ENCODE measurements around the gene MYO16. TPM values are rescaled to one million over a fixed set of nuclear protein-coding genes. Genes with fewer than 3 reads are reported as not detected.
A peak's percentile ranks its signal among the peaks of the same experiment; 100 is the strongest.

MYO16 gene
- total RNA-seq, 1 donor from 2014 or later = not detected

- DNase-seq (ENCODE audit: low read depth in 2 of 2) = no peak
These were observed 602.5 kb downstream of the MYO16 start for GRCh38 chr13:109231888-109232287.

DNA sequence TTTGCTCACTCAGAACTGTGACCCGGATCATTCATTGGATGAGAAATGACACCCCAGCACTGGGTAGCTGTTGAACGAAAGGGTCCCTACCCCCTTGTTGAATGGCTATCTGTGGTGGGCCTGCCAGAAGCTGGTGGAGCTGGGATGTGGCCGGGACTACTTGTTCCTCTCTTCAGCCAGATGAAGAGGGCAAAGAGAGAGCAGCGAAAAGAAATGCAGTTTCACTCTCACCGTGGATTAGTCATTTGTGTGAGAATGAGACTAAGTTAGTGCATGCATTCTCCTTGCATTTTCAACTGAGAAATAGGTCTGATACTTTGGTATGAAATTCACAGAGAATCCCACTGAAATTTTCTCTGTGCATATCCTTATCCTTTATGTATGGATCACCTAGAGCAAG lies 603.9 kb downstream of the MYO16 start:
- DNase-seq (ENCODE audit: low read depth in 2 of 2) = no peak

GRCh38 chr13:109235901-109236300 lies 606.5 kb downstream of the MYO16 start:
- no peak for DNase-seq (ENCODE audit: low read depth in 2 of 2)

DNA sequence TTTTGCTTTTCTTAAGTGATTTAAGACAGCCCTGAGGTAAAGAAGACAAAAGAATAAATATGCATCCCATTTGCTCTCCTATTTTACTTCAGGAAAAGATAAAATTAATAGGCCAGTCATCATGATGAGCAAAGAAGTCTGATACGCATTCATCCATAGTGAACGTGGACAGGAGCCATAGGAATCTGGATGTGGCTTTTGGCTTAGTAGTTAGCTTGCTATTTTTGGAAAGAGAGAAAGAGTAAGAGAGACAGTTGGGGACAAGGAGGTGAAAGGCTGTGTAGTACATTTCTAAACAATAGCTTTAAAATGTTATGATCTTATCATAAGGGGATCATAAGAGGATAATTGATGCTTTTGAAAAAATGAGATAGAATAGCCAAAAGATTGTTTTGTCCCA lies 611.7 kb downstream of the MYO16 start:
- DNase-seq (ENCODE audit: low read depth in 2 of 2) = no peak

DNA sequence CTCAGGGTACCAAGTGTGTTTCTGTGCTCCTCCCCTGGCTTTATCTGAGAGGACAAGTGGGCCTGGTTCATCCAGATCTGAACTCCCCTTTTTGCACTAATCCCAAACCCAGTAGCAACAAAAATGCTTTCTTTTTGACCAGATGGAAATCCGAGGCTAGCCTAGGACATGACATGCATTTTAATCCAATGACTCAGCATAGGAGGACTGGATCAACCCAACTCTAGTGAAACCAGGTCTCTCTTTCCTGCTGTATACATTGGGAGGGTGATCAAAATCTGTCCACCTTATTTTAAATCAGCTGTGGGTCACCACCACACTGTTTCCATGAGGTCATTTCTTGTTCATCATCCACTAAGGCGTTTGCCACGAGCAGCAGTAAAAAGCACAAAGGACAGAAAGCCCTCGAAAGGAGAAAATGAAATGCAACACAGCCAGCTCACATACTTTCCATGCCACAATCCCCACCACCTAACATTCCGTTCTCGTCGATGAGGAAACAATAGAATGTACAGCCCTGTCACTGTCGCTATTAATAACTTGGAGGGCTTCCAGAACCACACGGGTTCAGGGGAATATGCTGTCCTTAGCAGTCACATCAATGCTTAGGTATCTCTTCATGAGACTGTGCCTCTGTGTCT lies 614.0 kb downstream of the MYO16 start:
- DNase-seq (ENCODE audit: low read depth in 2 of 2) = peak; percentile 57 to 86

DNA sequence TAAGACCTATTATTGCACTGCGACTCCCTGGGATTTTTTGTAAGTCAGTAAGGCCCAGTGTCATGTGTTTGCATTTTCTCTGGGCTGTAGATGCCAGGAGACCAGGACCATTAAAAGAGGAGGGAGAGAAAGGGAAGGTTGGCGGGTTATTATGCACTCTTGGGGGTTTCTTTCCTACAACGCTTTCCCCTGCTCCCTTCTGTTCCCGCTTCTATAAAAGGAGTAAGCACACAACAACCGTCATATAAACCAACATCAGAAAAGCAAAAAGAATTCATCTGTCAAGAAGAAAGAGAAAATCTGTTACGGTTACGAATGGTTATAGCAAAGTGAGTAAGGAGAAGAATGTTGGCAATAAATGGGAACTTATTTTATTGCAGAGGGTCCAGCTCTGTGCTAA lies 615.2 kb downstream of the MYO16 start:
- no peak for DNase-seq (ENCODE audit: low read depth in 2 of 2)

DNA sequence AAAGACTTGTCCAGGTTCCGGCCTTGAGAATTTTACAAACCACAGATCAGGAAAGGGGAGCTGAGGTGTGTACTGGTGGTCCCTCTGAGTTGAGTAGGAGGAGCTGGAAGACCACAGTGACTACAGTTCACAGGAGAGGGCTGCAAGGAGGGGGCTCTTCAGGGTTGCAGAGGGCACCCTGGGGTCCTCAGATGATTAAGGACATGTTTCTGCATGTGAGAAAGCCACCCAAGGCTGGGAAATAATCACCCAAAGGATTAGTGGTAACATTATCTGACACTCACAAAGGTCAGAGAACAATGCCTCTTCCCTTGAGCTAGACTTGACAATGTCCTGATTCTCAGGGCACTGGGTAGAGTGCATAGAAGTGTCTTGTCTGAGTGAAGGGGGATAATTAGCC lies 616.6 kb downstream of the MYO16 start:
- DNase-seq (ENCODE audit: low read depth in 2 of 2) = peak in 1 of 2 donors; percentile 23

- DNase-seq (ENCODE audit: low read depth in 2 of 2) = no peak
These were observed 620.5 kb downstream of the MYO16 start for GRCh38 chr13:109249780-109250528.

DNA sequence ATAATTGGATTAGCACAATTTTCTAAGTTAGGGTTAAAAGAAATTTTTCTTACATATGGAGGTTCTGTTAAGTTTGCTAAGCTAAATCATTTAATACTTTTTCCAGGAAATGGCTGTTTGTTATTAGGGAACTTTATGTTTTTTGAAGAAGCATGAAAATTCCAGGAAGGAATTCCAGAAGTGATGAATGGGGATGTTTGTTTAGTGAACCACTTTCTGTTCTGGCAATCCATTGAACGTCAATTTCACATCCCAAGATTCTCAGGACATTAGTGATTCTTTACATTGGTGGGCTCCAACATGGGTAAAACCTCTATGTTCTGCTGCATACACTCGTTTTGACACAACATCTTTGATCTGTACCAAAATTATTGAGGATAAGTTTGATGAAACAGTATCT lies 622.5 kb downstream of the MYO16 start:
- no peak for DNase-seq (ENCODE audit: low read depth in 2 of 2)

GRCh38 chr13:109253316-109253715 lies 623.9 kb downstream of the MYO16 start:
- no peak for DNase-seq (ENCODE audit: low read depth in 2 of 2)

DNA sequence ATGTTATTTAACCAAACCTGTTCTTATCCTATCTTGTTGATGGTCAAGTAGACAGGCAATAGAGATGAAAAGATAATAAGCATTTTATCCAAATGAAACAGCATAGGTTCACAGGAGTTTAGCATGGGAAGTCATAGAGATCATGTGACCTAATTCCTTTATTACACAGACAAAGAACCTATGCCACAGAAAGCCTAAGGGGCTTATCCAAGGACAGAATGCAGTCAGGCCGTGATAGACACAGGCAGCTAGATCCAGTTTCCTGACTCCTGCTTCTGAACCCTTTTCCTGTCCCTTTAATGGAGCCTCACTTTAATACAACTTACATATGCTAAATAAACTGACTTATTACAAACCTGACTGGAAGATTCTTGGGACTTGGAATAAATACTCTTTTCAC lies 624.9 kb downstream of the MYO16 start:
- no peak for DNase-seq (ENCODE audit: low read depth in 2 of 2)

GRCh38 chr13:109255141-109255856 lies 625.9 kb downstream of the MYO16 start:
- DNase-seq (ENCODE audit: low read depth in 2 of 2) = no peak

DNA sequence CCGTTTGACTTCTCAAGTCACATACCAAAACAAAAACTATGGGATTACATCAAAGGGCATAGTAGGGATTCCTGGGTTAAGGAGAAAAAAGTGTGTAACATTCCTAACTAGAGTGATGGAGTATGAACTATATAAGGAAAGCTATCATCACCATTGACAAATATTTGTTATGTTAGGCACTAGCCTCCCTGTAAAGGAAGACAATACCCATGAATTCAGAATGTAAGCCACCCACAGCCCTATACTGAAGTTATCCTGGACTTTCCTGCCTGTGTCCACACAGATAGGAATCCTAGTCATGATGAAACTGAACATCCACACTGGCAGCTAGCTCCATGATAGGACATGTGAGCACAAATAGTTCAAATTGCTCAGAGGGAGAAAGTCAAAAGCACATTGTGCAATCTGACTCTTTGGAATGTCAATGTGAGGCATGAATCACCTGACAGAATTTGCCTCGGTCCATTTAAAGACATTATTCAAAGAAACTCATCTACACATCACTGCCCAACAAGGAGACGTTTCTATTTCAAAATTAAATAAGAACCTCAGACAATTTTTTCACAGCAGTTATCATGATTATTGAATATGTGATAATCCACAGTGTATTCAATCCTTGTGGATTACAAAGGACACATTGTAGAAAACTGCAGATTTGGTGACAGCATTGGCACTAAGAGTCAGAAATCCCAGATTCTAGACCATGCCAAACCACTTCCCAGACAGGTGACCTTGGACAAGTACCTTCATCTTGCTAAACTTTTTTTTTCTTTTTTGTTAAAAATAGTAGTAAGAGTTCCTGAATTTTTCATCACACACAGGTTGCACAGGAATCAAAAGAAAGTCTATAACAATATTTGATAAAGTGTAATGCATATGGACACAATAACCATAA lies 627.7 kb downstream of the MYO16 start:
- DNase-seq (ENCODE audit: low read depth in 2 of 2) = peak; percentile 45 to 57

Data from lung microvascular endothelial cell (primary cell).